Measurements from ENCODE around the gene WDR88. TPM values are rescaled to one million over a fixed set of nuclear protein-coding genes. Genes with fewer than 3 reads are reported as not detected.
"Not testable (repeated sequence)": the region's sequence is repeated elsewhere in the genome, so short reads cannot be mapped to it uniquely, and the experiment has no call there.

WDR88 gene
- total RNA-seq, 2 donors from 2014 or later = not detected

DNA sequence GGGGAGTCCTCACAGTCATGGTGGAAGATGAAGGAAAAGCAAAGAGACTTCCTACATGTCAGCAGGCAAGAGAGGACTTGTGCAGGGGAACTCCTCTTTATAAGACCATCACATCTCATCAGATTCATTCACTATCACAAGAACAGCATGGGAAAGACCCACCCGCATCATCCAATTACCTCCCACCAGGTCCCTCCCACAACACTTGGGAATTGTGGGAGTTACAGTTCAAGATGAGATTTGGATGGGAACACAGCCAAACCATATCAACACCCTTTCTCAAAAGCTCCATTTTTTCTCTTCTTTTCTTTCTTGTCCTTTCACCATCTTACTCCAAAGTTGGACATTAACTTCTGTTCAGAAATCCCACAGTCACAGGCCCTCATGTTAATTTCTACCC is 57.5 kb downstream of the WDR88 start:
- DNase-seq = peak; percentile 7
- Histone ChIP-seq H3K4me3 (ENCODE audit: low read length) (no peak overlapping the region), H3K9me3 (ENCODE audit: control insufficient read depth, low read length) (no peaks in the 10 kb centered on the region), H3K9ac (ENCODE audit: extremely low read depth, low read length, poor library complexity, severe bottlenecking) (no peak overlapping the region), H3K27me3 (ENCODE audit: control insufficient read depth, insufficient read depth, low read length, poor library complexity, severe bottlenecking) (peaks cover 18% of the 10 kb centered on the region), H3K36me3 (ENCODE audit: control insufficient read depth, insufficient read depth, low read length) (no peaks in the 10 kb centered on the region), H3K27ac (ENCODE audit: low read depth, low read length) (no peak overlapping the region), H3K4me1 (ENCODE audit: control insufficient read depth, insufficient read depth, low read length) (no peaks in the 10 kb centered on the region)
- H3K27me3 Mint-ChIP-seq (ENCODE audit: insufficient read depth) = peaks cover 35% of the 10 kb centered on the region
- TF ChIP-seq, protein P1, sequence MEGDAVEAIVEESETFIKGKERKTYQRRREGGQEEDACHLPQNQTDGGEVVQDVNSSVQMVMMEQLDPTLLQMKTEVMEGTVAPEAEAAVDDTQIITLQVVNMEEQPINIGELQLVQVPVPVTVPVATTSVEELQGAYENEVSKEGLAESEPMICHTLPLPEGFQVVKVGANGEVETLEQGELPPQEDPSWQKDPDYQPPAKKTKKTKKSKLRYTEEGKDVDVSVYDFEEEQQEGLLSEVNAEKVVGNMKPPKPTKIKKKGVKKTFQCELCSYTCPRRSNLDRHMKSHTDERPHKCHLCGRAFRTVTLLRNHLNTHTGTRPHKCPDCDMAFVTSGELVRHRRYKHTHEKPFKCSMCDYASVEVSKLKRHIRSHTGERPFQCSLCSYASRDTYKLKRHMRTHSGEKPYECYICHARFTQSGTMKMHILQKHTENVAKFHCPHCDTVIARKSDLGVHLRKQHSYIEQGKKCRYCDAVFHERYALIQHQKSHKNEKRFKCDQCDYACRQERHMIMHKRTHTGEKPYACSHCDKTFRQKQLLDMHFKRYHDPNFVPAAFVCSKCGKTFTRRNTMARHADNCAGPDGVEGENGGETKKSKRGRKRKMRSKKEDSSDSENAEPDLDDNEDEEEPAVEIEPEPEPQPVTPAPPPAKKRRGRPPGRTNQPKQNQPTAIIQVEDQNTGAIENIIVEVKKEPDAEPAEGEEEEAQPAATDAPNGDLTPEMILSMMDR (conservative IDR thresholded peaks at IDR 0.05) = no peak
- no CpG with 5 or more reads among the region's 1 CpG for WGBS, 2 experiments (ENCODE audit: insufficient coverage in 1 of 2, insufficient read length in 1 of 2)
- no peaks in the 10 kb centered on the region for H3K9me3 Mint-ChIP-seq
- no peak overlapping the region for H3K27ac Mint-ChIP-seq
- no peaks in the 10 kb centered on the region for H3K36me3 Mint-ChIP-seq (ENCODE audit: low read depth)
- no peak overlapping the region for H3K4me3 Mint-ChIP-seq
- no peaks in the 10 kb centered on the region for H3K4me1 Mint-ChIP-seq

DNA sequence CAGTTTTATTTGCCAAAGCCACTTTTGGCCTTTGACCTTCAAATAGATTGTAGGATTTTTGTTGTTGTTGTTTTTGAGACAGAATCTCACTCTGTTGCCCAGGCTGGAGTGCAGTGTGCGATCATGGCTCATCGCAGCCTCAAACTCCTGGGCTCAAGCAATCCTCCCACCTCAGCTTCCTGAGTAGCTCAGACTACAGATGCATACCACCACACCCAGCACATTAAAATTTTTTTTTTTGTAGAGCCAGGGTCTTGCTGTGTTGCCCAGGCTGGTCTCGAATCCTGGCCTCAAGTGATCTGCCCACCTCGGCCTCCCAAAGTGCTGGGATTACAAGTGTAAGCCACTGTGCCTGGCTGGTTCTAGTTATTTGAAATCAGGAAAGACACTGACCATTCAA is 59.2 kb downstream of the WDR88 start:
- not testable (repeated sequence) for H3K9me3 Mint-ChIP-seq; H3K27ac ChIP-seq (ENCODE audit: low read depth, low read length); DNase-seq; H3K27ac Mint-ChIP-seq; H3K4me1 ChIP-seq (ENCODE audit: control insufficient read depth, insufficient read depth, low read length); H3K9ac ChIP-seq (ENCODE audit: extremely low read depth, low read length, poor library complexity, severe bottlenecking); H3K4me3 Mint-ChIP-seq; H3K9me3 ChIP-seq (ENCODE audit: control insufficient read depth, low read length); H3K36me3 Mint-ChIP-seq (ENCODE audit: low read depth); H3K4me3 ChIP-seq (ENCODE audit: low read length); H3K36me3 ChIP-seq (ENCODE audit: control insufficient read depth, insufficient read depth, low read length); H3K4me1 Mint-ChIP-seq
- peaks cover 35% of the 10 kb centered on the region for H3K27me3 Mint-ChIP-seq (ENCODE audit: insufficient read depth)
- WGBS, 2 experiments (ENCODE audit: insufficient coverage in 1 of 2, insufficient read length in 1 of 2) = 91 to 94% methylated on average over 4 of the region's 4 CpGs
- peaks cover 18% of the 10 kb centered on the region for H3K27me3 ChIP-seq (ENCODE audit: control insufficient read depth, insufficient read depth, low read length, poor library complexity, severe bottlenecking)

DNA sequence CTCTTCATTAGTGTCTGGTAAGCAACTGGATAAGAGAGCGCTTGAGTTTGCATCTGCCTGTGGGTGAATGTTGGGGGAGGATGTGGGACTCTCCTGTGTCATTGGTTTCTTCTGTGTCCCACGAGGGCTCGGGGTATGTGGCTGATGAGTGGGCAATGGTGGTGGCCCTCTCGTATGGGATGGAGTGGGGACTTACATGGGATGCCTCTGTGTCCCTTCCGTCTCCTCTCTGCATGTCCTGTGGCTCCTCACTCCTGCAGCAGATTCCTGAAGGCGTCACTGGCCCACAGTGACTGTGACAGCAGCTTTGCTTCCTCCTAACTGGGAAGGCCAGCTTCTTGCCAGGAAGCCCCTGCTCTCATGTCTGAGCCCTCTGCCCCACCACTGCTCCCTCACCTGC is 59.6 kb downstream of the WDR88 start:
- Histone ChIP-seq H3K9me3 (ENCODE audit: control insufficient read depth, low read length) (no peaks in the 10 kb centered on the region), H3K9ac (ENCODE audit: extremely low read depth, low read length, poor library complexity, severe bottlenecking) (no peak overlapping the region), H3K4me1 (ENCODE audit: control insufficient read depth, insufficient read depth, low read length) (no peaks in the 10 kb centered on the region), H3K36me3 (ENCODE audit: control insufficient read depth, insufficient read depth, low read length) (no peaks in the 10 kb centered on the region), H3K27me3 (ENCODE audit: control insufficient read depth, insufficient read depth, low read length, poor library complexity, severe bottlenecking) (peaks cover 18% of the 10 kb centered on the region), H3K4me3 (ENCODE audit: low read length) (no peak overlapping the region), H3K27ac (ENCODE audit: low read depth, low read length) (no peak overlapping the region)
- Mint-ChIP-seq H3K27ac (no peak overlapping the region), H3K27me3 (ENCODE audit: insufficient read depth) (peaks cover 35% of the 10 kb centered on the region), H3K36me3 (ENCODE audit: low read depth) (no peaks in the 10 kb centered on the region), H3K9me3 (no peaks in the 10 kb centered on the region), H3K4me1 (no peaks in the 10 kb centered on the region), H3K4me3 (no peak overlapping the region)
- DNase-seq = peak; percentile 28
- WGBS, 2 experiments (ENCODE audit: insufficient coverage in 1 of 2, insufficient read length in 1 of 2) = 93 to 96% methylated on average over 4 to 6 of the region's 6 CpGs
- TF ChIP-seq, protein P1 (conservative IDR thresholded peaks at IDR 0.05) = no peak

DNA sequence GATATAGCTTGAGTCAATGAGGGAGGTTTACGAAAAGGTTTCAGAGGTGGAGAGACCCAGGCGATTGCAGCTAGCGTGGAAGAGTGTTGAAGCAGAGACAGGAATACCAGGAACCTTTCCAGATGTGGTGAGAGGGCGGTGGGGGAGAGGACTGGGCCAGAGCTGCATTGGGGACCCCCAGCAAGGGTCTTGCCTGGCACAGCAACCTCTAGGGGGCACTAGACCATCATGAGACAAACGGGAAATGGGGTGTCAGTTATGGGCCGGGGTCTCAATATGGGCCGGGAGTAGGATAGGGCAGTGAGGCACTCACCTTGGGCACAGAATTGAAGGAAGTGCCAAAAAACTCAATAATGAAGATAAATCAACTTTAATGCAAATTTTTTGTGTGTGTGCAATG is 60.1 kb downstream of the WDR88 start:
- Histone ChIP-seq H3K4me3 (ENCODE audit: low read length) (no peak overlapping the region), H3K27me3 (ENCODE audit: control insufficient read depth, insufficient read depth, low read length, poor library complexity, severe bottlenecking) (peaks cover 18% of the 10 kb centered on the region), H3K9me3 (ENCODE audit: control insufficient read depth, low read length) (no peaks in the 10 kb centered on the region), H3K36me3 (ENCODE audit: control insufficient read depth, insufficient read depth, low read length) (no peaks in the 10 kb centered on the region), H3K27ac (ENCODE audit: low read depth, low read length) (no peak overlapping the region), H3K9ac (ENCODE audit: extremely low read depth, low read length, poor library complexity, severe bottlenecking) (no peak overlapping the region), H3K4me1 (ENCODE audit: control insufficient read depth, insufficient read depth, low read length) (no peaks in the 10 kb centered on the region)
- Mint-ChIP-seq H3K36me3 (ENCODE audit: low read depth) (peaks cover 4% of the 10 kb centered on the region), H3K27ac (no peak overlapping the region), H3K4me1 (no peaks in the 10 kb centered on the region), H3K4me3 (no peak overlapping the region), H3K27me3 (ENCODE audit: insufficient read depth) (peaks cover 35% of the 10 kb centered on the region), H3K9me3 (no peaks in the 10 kb centered on the region)
- TF ChIP-seq, protein P1 (conservative IDR thresholded peaks at IDR 0.05) = peak; percentile 70
- WGBS, 2 experiments (ENCODE audit: insufficient coverage in 1 of 2, insufficient read length in 1 of 2) = 89 to 92% methylated on average over 7 of the region's 7 CpGs
- DNase-seq = peak; percentile 71

All from endodermal cell (in vitro differentiated cells).